ENCODE measurements around the gene DIAPH3. TPM values are rescaled to one million over a fixed set of nuclear protein-coding genes. Genes with fewer than 3 reads are reported as not detected.
A peak's percentile ranks its signal among the peaks of the same experiment; 100 is the strongest.

Gene DIAPH3
- total RNA-seq, 2 donors from 2014 or later = 0.27 to 2.4 TPM

GRCh38 chr13:60013166-60013565 lies 150.6 kb downstream of the DIAPH3 start:
- H3K4me3 ChIP-seq = no peak overlapping the region
- H3K36me3 ChIP-seq = no peaks in the 10 kb centered on the region
- no peak overlapping the region for H3K27ac ChIP-seq
- intact Hi-C loops (cut with DNase I) = no loop called here
- H3K4me1 ChIP-seq (replicated peaks) = no peaks in the 10 kb centered on the region
- WGBS = 98% methylated on average over 6 of the region's 6 CpGs
- no peak for DNase-seq (ENCODE audit: low spot score)
- no peaks in the 10 kb centered on the region for H3K27me3 ChIP-seq (replicated peaks; ENCODE audit: insufficient read depth)
- no peaks in the 10 kb centered on the region for H3K9me3 ChIP-seq
- TF ChIP-seq CTCF (IDR thresholded peaks at IDR 0.05) (no peak), POLR2A (IDR thresholded peaks at IDR 0.05) (no peak), POLR2AphosphoS5 (IDR thresholded peaks at IDR 0.05) (no peak)

GRCh38 chr13:60012488-60012887 lies 151.2 kb downstream of the DIAPH3 start:
- intact Hi-C loops (cut with DNase I) = no loop called here
- H3K36me3 ChIP-seq = no peaks in the 10 kb centered on the region
- no peaks in the 10 kb centered on the region for H3K4me1 ChIP-seq (replicated peaks)
- WGBS = 89% methylated on average over 1 of the region's 1 CpG
- no peak for TF ChIP-seq POLR2AphosphoS5 (IDR thresholded peaks at IDR 0.05)
- TF ChIP-seq CTCF (IDR thresholded peaks at IDR 0.05) = no peak
- TF ChIP-seq POLR2A (IDR thresholded peaks at IDR 0.05) = no peak
- no peak overlapping the region for H3K27ac ChIP-seq
- H3K27me3 ChIP-seq (replicated peaks; ENCODE audit: insufficient read depth) = no peaks in the 10 kb centered on the region
- DNase-seq (ENCODE audit: low spot score) = no peak
- H3K9me3 ChIP-seq = no peaks in the 10 kb centered on the region
- no peak overlapping the region for H3K4me3 ChIP-seq

GRCh38 chr13:60009300-60010253 lies 154.2 kb downstream of the DIAPH3 start:
- Histone ChIP-seq H3K9me3 (no peaks in the 10 kb centered on the region), H3K27me3 (replicated peaks; ENCODE audit: insufficient read depth) (no peaks in the 10 kb centered on the region), H3K36me3 (no peaks in the 10 kb centered on the region), H3K4me1 (replicated peaks) (no peaks in the 10 kb centered on the region), H3K4me3 (no peak overlapping the region), H3K27ac (no peak overlapping the region)
- DNase-seq (ENCODE audit: low spot score) = peak; percentile 52
- intact Hi-C loops (cut with DNase I) = no loop called here
- TF ChIP-seq CTCF (IDR thresholded peaks at IDR 0.05) (no peak), POLR2A (IDR thresholded peaks at IDR 0.05) (no peak), POLR2AphosphoS5 (IDR thresholded peaks at IDR 0.05) (no peak)
- WGBS = 67% methylated on average over 6 of the region's 6 CpGs

- Histone ChIP-seq H3K36me3 (no peaks in the 10 kb centered on the region), H3K4me1 (replicated peaks) (no peaks in the 10 kb centered on the region), H3K4me3 (no peak overlapping the region), H3K9me3 (no peaks in the 10 kb centered on the region), H3K27me3 (replicated peaks; ENCODE audit: insufficient read depth) (no peaks in the 10 kb centered on the region), H3K27ac (no peak overlapping the region)
- TF ChIP-seq CTCF (IDR thresholded peaks at IDR 0.05) (no peak), POLR2AphosphoS5 (IDR thresholded peaks at IDR 0.05) (no peak), POLR2A (IDR thresholded peaks at IDR 0.05) (no peak)
- WGBS = 81% methylated on average over 2 of the region's 2 CpGs
- intact Hi-C loops (cut with DNase I) = no loop called here
- DNase-seq (ENCODE audit: low spot score) = no peak
These were observed 161.8 kb downstream of the DIAPH3 start for GRCh38 chr13:60001889-60002288.

- H3K36me3 ChIP-seq = no peaks in the 10 kb centered on the region
- no peaks in the 10 kb centered on the region for H3K9me3 ChIP-seq
- no peak for TF ChIP-seq POLR2AphosphoS5 (IDR thresholded peaks at IDR 0.05)
- no peak for TF ChIP-seq CTCF (IDR thresholded peaks at IDR 0.05)
- TF ChIP-seq POLR2A (IDR thresholded peaks at IDR 0.05) = no peak
- intact Hi-C loops (cut with DNase I) = no loop called here
- H3K27me3 ChIP-seq (replicated peaks; ENCODE audit: insufficient read depth) = no peaks in the 10 kb centered on the region
- no peak for DNase-seq (ENCODE audit: low spot score)
- no peak overlapping the region for H3K27ac ChIP-seq
- H3K4me3 ChIP-seq = no peak overlapping the region
- H3K4me1 ChIP-seq (replicated peaks) = no peaks in the 10 kb centered on the region
These were observed 162.8 kb downstream of the DIAPH3 start for GRCh38 chr13:60000976-60001375.

Measured in prostate gland (tissue), 2 donors.